HCT116 (cell line): Measurements from ENCODE around the gene ZMYND11. TPM values are rescaled to one million over a fixed set of nuclear protein-coding genes. Genes with fewer than 3 reads are reported as not detected.

ENCODE experiments used
- total RNA-seq: library from RNA; stranded (reverse); gene quantifications from one replicate; pipeline ENCODE4 v1.2.1, GENCODE V29; 2021; ENCODE audit not compliant: unreplicated experiment

ZMYND11 gene
- total RNA-seq, 1 experiment from 2014 or later: 28.3 TPM

Other genes starting within 250 kb of the ZMYND11 start
- 0.39 TPM for gene TUBB8, start 86.2 kb upstream of the ZMYND11 start, total RNA-seq